ENCODE data around the gene TYW1B. TPM values are rescaled to one million over a fixed set of nuclear protein-coding genes. Genes with fewer than 3 reads are reported as not detected.
"Not testable (repeated sequence)": the region's sequence is repeated elsewhere in the genome, so short reads cannot be mapped to it uniquely, and the experiment has no call there.

TYW1B gene
- total and polyA plus RNA-seq, 4 experiments from 2014 or later: 0.30 to 8.4 (median 5.0) TPM

GRCh38 chr7:72676086-72676690 is 151.8 kb downstream of the TYW1B start:
- H3K4me3 ChIP-seq (ENCODE audit: low read length in 2 of 2); H3K27ac ChIP-seq (ENCODE audit: low read depth, low read length); POLR2A ChIA-PET (ENCODE audit: partially characterized antibody); intact Hi-C loops (cut with micrococcal nuclease); H3K4me1 ChIP-seq (ENCODE audit: insufficient read depth, low read length); H3K9me3 Mint-ChIP-seq; H3K27me3 ChIP-seq (ENCODE audit: insufficient read depth, low read length); H3K4me1 Mint-ChIP-seq; H3K9me3 ChIP-seq (ENCODE audit: control insufficient read depth in 1 of 2, low read length in 2 of 2); H3K27me3 Mint-ChIP-seq; CTCF ChIA-PET (ENCODE audit: partially characterized antibody); H3K36me3 ChIP-seq (ENCODE audit: insufficient read depth, low read length); H3K4me3 Mint-ChIP-seq; H3K27ac Mint-ChIP-seq; DNase-seq: not testable (repeated sequence)
- peaks cover 18 to 38% of the 10 kb centered on the region in 2 donors for H3K36me3 Mint-ChIP-seq

DNA sequence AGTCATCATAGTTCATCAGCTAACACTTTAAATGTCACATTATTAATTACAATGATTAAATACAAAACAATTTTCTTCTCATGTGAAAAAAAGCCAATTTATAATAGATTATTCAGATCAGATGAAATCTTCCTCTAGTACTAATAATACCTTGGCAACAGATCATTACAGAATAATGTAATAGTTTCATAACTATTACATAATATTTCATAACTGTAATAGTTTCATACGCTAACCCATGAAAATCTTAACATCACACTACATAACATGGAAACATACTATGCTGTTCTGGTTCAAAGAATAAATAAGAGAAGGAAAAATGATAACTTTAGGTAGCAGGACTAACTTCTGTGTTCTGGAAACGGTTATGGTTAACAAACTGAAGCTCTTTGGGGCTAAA is 152.3 kb downstream of the TYW1B start:
- H3K9me3 Mint-ChIP-seq; CTCF ChIA-PET (ENCODE audit: partially characterized antibody); H3K4me3 Mint-ChIP-seq; H3K27ac Mint-ChIP-seq; H3K27ac ChIP-seq (ENCODE audit: low read depth, low read length); H3K9me3 ChIP-seq (ENCODE audit: control insufficient read depth in 1 of 2, low read length in 2 of 2); H3K27me3 ChIP-seq (ENCODE audit: insufficient read depth, low read length); H3K4me1 ChIP-seq (ENCODE audit: insufficient read depth, low read length); H3K36me3 ChIP-seq (ENCODE audit: insufficient read depth, low read length); POLR2A ChIA-PET (ENCODE audit: partially characterized antibody); H3K4me1 Mint-ChIP-seq; DNase-seq; intact Hi-C loops (cut with micrococcal nuclease); H3K27me3 Mint-ChIP-seq; H3K4me3 ChIP-seq (ENCODE audit: low read length in 2 of 2): not testable (repeated sequence)
- peaks cover 18 to 35% of the 10 kb centered on the region in 2 donors for H3K36me3 Mint-ChIP-seq

- Mint-ChIP-seq H3K27ac (no peak overlapping the region), H3K4me3 (no peak overlapping the region), H3K4me1 (no peaks in the 10 kb centered on the region), H3K27me3 (no peaks in the 10 kb centered on the region), H3K9me3 (no peaks in the 10 kb centered on the region), H3K36me3 (peaks cover 12 to 23% of the 10 kb centered on the region in 2 donors)
- POLR2A ChIA-PET (ENCODE audit: partially characterized antibody): no interaction called here
- H3K36me3 ChIP-seq (ENCODE audit: insufficient read depth, low read length): no peaks in the 10 kb centered on the region
- no peaks in the 10 kb centered on the region for H3K9me3 ChIP-seq (ENCODE audit: control insufficient read depth in 1 of 2, low read length in 2 of 2)
- H3K4me3 ChIP-seq (ENCODE audit: low read length in 2 of 2): no peak overlapping the region
- CTCF ChIA-PET (ENCODE audit: partially characterized antibody): no interaction called here
- no peaks in the 10 kb centered on the region for H3K27me3 ChIP-seq (ENCODE audit: insufficient read depth, low read length)
- no peak overlapping the region for H3K27ac ChIP-seq (ENCODE audit: low read depth, low read length)
- intact Hi-C loops (cut with micrococcal nuclease): no loop called here
- DNase-seq: no peak
- no peaks in the 10 kb centered on the region for H3K4me1 ChIP-seq (ENCODE audit: insufficient read depth, low read length)
Observed at GRCh38 chr7:72674394-72674793, 153.6 kb downstream of the TYW1B start.

DNA sequence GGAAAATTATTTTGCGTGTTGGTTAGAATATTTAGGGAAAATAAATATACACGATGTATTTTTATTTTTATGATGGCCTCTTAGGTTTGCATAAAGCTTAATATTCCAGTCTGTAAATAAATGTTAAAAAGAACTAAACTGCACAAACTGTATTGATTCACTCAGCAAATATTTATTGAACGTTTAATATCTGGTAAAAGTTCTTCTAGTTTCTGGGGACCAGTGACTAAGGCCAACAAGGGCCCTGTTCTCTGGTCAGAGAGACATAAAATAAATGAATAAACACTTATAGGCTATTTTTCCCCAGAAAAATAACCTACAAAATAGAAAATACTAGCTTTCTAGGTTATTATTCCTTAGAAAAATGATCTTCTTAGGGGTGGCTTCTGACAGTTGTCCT is 157.2 kb downstream of the TYW1B start:
- H3K4me1 Mint-ChIP-seq; intact Hi-C loops (cut with micrococcal nuclease); H3K27ac Mint-ChIP-seq; H3K9me3 ChIP-seq (ENCODE audit: control insufficient read depth in 1 of 2, low read length in 2 of 2); H3K4me3 Mint-ChIP-seq; H3K27me3 Mint-ChIP-seq; POLR2A ChIA-PET (ENCODE audit: partially characterized antibody); H3K4me1 ChIP-seq (ENCODE audit: insufficient read depth, low read length); H3K27ac ChIP-seq (ENCODE audit: low read depth, low read length); H3K27me3 ChIP-seq (ENCODE audit: insufficient read depth, low read length); H3K36me3 ChIP-seq (ENCODE audit: insufficient read depth, low read length); H3K9me3 Mint-ChIP-seq; DNase-seq; CTCF ChIA-PET (ENCODE audit: partially characterized antibody); H3K4me3 ChIP-seq (ENCODE audit: low read length in 2 of 2): not testable (repeated sequence)
- H3K36me3 Mint-ChIP-seq: peaks cover 8 to 18% of the 10 kb centered on the region in 2 donors

GRCh38 chr7:72668435-72668834 is 159.6 kb downstream of the TYW1B start:
- H3K36me3 Mint-ChIP-seq: peaks cover 16 to 27% of the 10 kb centered on the region in 2 donors
- H3K9me3 ChIP-seq (ENCODE audit: control insufficient read depth in 1 of 2, low read length in 2 of 2); H3K4me3 ChIP-seq (ENCODE audit: low read length in 2 of 2); H3K9me3 Mint-ChIP-seq; CTCF ChIA-PET (ENCODE audit: partially characterized antibody); H3K27me3 Mint-ChIP-seq; H3K27ac Mint-ChIP-seq; intact Hi-C loops (cut with micrococcal nuclease); H3K4me1 ChIP-seq (ENCODE audit: insufficient read depth, low read length); H3K36me3 ChIP-seq (ENCODE audit: insufficient read depth, low read length); H3K4me3 Mint-ChIP-seq; H3K27me3 ChIP-seq (ENCODE audit: insufficient read depth, low read length); POLR2A ChIA-PET (ENCODE audit: partially characterized antibody); H3K27ac ChIP-seq (ENCODE audit: low read depth, low read length); DNase-seq; H3K4me1 Mint-ChIP-seq: not testable (repeated sequence)

GRCh38 chr7:72667049-72667448 is 161.0 kb downstream of the TYW1B start:
- H3K4me1 Mint-ChIP-seq; H3K27me3 Mint-ChIP-seq; H3K27ac Mint-ChIP-seq; H3K36me3 ChIP-seq (ENCODE audit: insufficient read depth, low read length); H3K9me3 Mint-ChIP-seq; intact Hi-C loops (cut with micrococcal nuclease); POLR2A ChIA-PET (ENCODE audit: partially characterized antibody); H3K4me3 Mint-ChIP-seq; CTCF ChIA-PET (ENCODE audit: partially characterized antibody); DNase-seq; H3K4me1 ChIP-seq (ENCODE audit: insufficient read depth, low read length); H3K27me3 ChIP-seq (ENCODE audit: insufficient read depth, low read length); H3K9me3 ChIP-seq (ENCODE audit: control insufficient read depth in 1 of 2, low read length in 2 of 2); H3K4me3 ChIP-seq (ENCODE audit: low read length in 2 of 2); H3K27ac ChIP-seq (ENCODE audit: low read depth, low read length): not testable (repeated sequence)
- H3K36me3 Mint-ChIP-seq: peaks cover 16 to 25% of the 10 kb centered on the region in 2 donors

- H3K9me3 ChIP-seq (ENCODE audit: control insufficient read depth in 1 of 2, low read length in 2 of 2); H3K27ac Mint-ChIP-seq; H3K9me3 Mint-ChIP-seq; H3K27ac ChIP-seq (ENCODE audit: low read depth, low read length); H3K4me1 Mint-ChIP-seq; H3K4me3 ChIP-seq (ENCODE audit: low read length in 2 of 2); CTCF ChIA-PET (ENCODE audit: partially characterized antibody); H3K27me3 Mint-ChIP-seq; intact Hi-C loops (cut with micrococcal nuclease); DNase-seq; H3K4me1 ChIP-seq (ENCODE audit: insufficient read depth, low read length); H3K4me3 Mint-ChIP-seq; H3K27me3 ChIP-seq (ENCODE audit: insufficient read depth, low read length); POLR2A ChIA-PET (ENCODE audit: partially characterized antibody); H3K36me3 ChIP-seq (ENCODE audit: insufficient read depth, low read length): not testable (repeated sequence)
- H3K36me3 Mint-ChIP-seq: peaks cover 14 to 38% of the 10 kb centered on the region in 2 donors
Observed at GRCh38 chr7:72648574-72648973, 179.4 kb downstream of the TYW1B start.

DNA sequence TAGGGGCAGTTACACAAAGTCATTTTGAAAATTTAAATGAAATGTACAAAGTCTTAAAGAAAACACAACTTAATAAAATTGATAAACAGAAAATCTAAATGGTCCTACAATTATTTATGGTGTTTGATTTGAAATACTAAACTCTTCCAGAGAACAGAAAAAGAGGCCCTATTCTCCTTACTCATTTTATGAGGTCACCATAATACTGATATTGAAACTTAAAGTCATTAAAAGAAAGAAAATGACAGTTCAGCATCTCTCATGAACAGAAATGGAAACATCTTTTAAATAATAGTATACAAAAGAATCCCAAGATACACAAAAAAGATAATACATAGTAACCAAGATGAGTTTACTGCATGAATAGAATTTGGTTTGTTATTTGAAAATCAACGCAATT is 184.3 kb downstream of the TYW1B start:
- H3K4me1 Mint-ChIP-seq; H3K4me3 ChIP-seq (ENCODE audit: low read length in 2 of 2); H3K27me3 ChIP-seq (ENCODE audit: insufficient read depth, low read length); POLR2A ChIA-PET (ENCODE audit: partially characterized antibody); H3K27ac ChIP-seq (ENCODE audit: low read depth, low read length); intact Hi-C loops (cut with micrococcal nuclease); H3K4me3 Mint-ChIP-seq; H3K36me3 ChIP-seq (ENCODE audit: insufficient read depth, low read length); H3K9me3 Mint-ChIP-seq; CTCF ChIA-PET (ENCODE audit: partially characterized antibody); H3K27ac Mint-ChIP-seq; H3K27me3 Mint-ChIP-seq; DNase-seq; H3K4me1 ChIP-seq (ENCODE audit: insufficient read depth, low read length); H3K9me3 ChIP-seq (ENCODE audit: control insufficient read depth in 1 of 2, low read length in 2 of 2): not testable (repeated sequence)
- H3K36me3 Mint-ChIP-seq: peaks cover 6 to 17% of the 10 kb centered on the region in 2 donors
